Liver (tissue), 3 donors: ENCODE measurements around the gene TMEM82.

Experiments used
- EGR1 ChIP-seq, 2 donors: IDR thresholded peaks; 2 replicates each; pipeline ENCODE4 v1.6.1; 2016 to 2018; ENCODE audit warnings: antibody characterized with exemption in 2 of 2, low read depth in 2 of 2
- FOXA1 ChIP-seq: IDR thresholded peaks from 2 replicates; pipeline ENCODE4 v1.6.1; 2016; ENCODE audit warnings: antibody characterized with exemption
- GABPA ChIP-seq, 2 donors: IDR thresholded peaks in 1 of 2; conservative IDR thresholded peaks in 1 of 2; 2 replicates each; pipeline ENCODE4 v1.6.1; 2016; ENCODE audit warnings: antibody characterized with exemption in 2 of 2, mild to moderate bottlenecking in 1 of 2, moderate library complexity in 1 of 2
- JUND ChIP-seq, 2 donors: IDR thresholded peaks; 2 replicates each; pipeline ENCODE4 v1.6.1; 2016; ENCODE audit warnings: antibody characterized with exemption in 2 of 2
- MAX ChIP-seq: IDR thresholded peaks from 2 replicates; pipeline ENCODE4 v1.6.1; 2016; ENCODE audit warnings: antibody characterized with exemption
- NR2F2 ChIP-seq: IDR thresholded peaks from 2 replicates; pipeline ENCODE4 v1.6.1; 2016; ENCODE audit warnings: antibody characterized with exemption
- RAD21 ChIP-seq, 2 donors: IDR thresholded peaks; 2 replicates each; pipeline ENCODE4 v1.6.1; 2016; ENCODE audit warnings: antibody characterized with exemption in 2 of 2, mild to moderate bottlenecking in 2 of 2
- RXRA ChIP-seq, 2 donors: IDR thresholded peaks; 2 replicates each; pipeline ENCODE4 v1.6.1; 2017 to 2018; ENCODE audit warnings: antibody characterized with exemption in 2 of 2, mild to moderate bottlenecking in 1 of 2
- SP1 ChIP-seq: IDR thresholded peaks from 2 replicates; pipeline ENCODE4 v1.6.1; 2018; ENCODE audit warnings: antibody characterized with exemption, mild to moderate bottlenecking
- TAF1 ChIP-seq: conservative IDR thresholded peaks from 2 replicates; pipeline ENCODE4 v1.6.1; 2016; ENCODE audit warnings: antibody characterized with exemption, mild to moderate bottlenecking
- YY1 ChIP-seq: IDR thresholded peaks from 2 replicates; pipeline ENCODE4 v1.6.1; 2016; ENCODE audit warnings: antibody characterized with exemption, mild to moderate bottlenecking
- TF ChIP-seq, protein P1 (sequence below): fragments of 150-350 bp; IDR thresholded peaks from 2 replicates; pipeline ENCODE4 v1.5.1; 2017; ENCODE audit warnings: improper control_type of control experiment, low read depth, low read length; ENCODE audit not compliant: missing input control
- TF ChIP-seq, protein P2 (sequence below): IDR thresholded peaks from 2 replicates; pipeline ENCODE4 v1.6.1; 2016; ENCODE audit warnings: antibody characterized with exemption, mild to moderate bottlenecking
- TF ChIP-seq, protein P3 (sequence below): IDR thresholded peaks from 2 replicates; pipeline ENCODE4 v1.6.1; 2016; ENCODE audit warnings: antibody characterized with exemption
- donor health status: healthy.
- donor health status: healthy.

DNA sequence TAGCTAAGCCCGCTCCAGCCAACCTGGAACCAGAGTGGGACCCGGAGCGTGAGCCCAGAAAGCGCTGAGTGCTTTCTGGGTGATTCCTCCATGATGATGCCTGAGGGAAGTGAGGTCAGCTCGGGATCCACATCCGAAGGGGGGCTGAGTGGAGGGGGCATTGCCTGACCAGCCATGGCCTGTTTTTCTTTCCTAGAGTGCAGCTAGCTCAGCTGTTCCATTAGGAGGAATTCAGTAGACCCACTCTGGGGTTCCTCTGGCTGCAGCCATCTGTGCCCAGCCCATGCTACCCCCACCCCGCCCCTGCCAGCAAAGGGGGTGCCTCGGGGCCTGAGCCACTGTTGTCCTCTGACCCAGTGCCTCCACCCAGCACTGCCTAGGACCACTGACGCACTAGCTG is 15.8 kb upstream of the TMEM82 start:
- TF ChIP-seq, protein P1, sequence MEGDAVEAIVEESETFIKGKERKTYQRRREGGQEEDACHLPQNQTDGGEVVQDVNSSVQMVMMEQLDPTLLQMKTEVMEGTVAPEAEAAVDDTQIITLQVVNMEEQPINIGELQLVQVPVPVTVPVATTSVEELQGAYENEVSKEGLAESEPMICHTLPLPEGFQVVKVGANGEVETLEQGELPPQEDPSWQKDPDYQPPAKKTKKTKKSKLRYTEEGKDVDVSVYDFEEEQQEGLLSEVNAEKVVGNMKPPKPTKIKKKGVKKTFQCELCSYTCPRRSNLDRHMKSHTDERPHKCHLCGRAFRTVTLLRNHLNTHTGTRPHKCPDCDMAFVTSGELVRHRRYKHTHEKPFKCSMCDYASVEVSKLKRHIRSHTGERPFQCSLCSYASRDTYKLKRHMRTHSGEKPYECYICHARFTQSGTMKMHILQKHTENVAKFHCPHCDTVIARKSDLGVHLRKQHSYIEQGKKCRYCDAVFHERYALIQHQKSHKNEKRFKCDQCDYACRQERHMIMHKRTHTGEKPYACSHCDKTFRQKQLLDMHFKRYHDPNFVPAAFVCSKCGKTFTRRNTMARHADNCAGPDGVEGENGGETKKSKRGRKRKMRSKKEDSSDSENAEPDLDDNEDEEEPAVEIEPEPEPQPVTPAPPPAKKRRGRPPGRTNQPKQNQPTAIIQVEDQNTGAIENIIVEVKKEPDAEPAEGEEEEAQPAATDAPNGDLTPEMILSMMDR: no peak
- no peak for TF ChIP-seq JUND (IDR thresholded peaks at IDR 0.05)
- no peak for TF ChIP-seq NR2F2
- no peak for TF ChIP-seq RAD21 (IDR thresholded peaks at IDR 0.05)
- TF ChIP-seq MAX: no peak
- no peak for TF ChIP-seq GABPA (IDR thresholded peaks at IDR 0.05 in 1 of 2, conservative IDR thresholded peaks at IDR 0.05 in 1 of 2)
- TF ChIP-seq, protein P2, sequence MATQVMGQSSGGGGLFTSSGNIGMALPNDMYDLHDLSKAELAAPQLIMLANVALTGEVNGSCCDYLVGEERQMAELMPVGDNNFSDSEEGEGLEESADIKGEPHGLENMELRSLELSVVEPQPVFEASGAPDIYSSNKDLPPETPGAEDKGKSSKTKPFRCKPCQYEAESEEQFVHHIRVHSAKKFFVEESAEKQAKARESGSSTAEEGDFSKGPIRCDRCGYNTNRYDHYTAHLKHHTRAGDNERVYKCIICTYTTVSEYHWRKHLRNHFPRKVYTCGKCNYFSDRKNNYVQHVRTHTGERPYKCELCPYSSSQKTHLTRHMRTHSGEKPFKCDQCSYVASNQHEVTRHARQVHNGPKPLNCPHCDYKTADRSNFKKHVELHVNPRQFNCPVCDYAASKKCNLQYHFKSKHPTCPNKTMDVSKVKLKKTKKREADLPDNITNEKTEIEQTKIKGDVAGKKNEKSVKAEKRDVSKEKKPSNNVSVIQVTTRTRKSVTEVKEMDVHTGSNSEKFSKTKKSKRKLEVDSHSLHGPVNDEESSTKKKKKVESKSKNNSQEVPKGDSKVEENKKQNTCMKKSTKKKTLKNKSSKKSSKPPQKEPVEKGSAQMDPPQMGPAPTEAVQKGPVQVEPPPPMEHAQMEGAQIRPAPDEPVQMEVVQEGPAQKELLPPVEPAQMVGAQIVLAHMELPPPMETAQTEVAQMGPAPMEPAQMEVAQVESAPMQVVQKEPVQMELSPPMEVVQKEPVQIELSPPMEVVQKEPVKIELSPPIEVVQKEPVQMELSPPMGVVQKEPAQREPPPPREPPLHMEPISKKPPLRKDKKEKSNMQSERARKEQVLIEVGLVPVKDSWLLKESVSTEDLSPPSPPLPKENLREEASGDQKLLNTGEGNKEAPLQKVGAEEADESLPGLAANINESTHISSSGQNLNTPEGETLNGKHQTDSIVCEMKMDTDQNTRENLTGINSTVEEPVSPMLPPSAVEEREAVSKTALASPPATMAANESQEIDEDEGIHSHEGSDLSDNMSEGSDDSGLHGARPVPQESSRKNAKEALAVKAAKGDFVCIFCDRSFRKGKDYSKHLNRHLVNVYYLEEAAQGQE: no peak
- no peak for TF ChIP-seq YY1
- TF ChIP-seq TAF1: no peak
- TF ChIP-seq SP1: no peak
- no peak for TF ChIP-seq EGR1 (IDR thresholded peaks at IDR 0.05; ENCODE audit: low read depth in 2 of 2)
- TF ChIP-seq FOXA1: no peak
- TF ChIP-seq RXRA (IDR thresholded peaks at IDR 0.05): no peak
- TF ChIP-seq, protein P3, sequence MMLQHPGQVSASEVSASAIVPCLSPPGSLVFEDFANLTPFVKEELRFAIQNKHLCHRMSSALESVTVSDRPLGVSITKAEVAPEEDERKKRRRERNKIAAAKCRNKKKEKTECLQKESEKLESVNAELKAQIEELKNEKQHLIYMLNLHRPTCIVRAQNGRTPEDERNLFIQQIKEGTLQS: no peak
